GDM1 (cell line): ENCODE measurements around the gene NUCKS1.
A peak's percentile ranks its signal among the peaks of the same experiment; 100 is the strongest.

Experiments used
- DNase-seq: peaks from one replicate; lab custom pipeline; 2025; lab: John Stamatoyannopoulos, UW

The NUCKS1 gene

DNA sequence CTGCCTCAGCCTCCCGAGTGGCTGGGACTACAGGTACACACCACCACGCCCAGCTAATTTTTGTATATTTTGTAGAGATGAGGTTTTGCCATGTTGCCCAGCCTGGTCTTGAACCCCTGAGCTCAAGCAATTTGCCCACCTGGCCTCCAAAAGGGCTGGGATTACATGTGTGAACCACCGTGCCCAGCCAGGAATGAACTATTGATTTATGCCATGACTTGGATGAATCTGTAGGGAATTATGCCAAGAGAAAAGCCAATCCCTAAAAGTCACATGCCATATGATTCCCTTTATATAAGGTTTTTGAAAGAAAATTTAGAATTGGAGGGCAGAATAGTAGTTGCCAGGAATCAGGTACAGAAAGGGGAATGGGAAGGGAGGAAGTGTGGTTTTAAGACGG lies 50.6 kb downstream of the NUCKS1 start:
- no peak for DNase-seq

GRCh38 chr1:205698921-205699320 lies 51.1 kb downstream of the NUCKS1 start:
- DNase-seq, result no peak

GRCh38 chr1:205693421-205693991 lies 56.5 kb downstream of the NUCKS1 start:
- no peak for DNase-seq

- DNase-seq, result peak; percentile 27
These were observed 57.6 kb downstream of the NUCKS1 start for GRCh38 chr1:205692423-205692822.

DNA sequence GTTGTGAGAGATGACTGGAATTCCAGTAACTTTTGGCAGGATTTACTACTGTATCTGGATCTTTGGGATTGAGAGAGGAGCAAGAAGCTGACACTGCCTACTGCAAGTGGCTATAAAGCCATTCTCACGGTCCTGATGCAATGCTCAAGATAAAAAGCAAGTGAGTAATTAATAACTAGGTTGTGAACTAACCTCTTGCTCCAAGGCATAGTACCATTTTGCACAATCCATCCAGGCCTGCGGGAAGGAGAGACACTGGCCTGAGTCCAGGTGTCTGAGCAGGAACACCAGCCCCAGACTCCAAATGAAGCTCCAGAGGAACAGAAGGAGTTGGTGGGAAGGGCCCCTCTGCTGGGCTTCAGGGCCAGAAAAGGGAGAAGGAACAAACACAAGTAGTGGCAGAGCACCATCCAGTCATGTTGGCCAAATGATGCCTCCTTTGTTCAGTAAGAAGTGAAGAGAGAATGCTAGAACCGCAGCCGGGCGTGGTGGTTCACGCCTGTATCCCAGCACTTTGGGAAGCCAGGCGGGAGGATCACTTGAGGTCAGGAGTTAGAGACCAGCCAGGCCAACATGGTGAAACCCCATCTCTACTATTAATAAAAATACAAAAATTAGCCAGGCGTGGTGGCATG lies 59.7 kb downstream of the NUCKS1 start:
- no peak for DNase-seq

DNA sequence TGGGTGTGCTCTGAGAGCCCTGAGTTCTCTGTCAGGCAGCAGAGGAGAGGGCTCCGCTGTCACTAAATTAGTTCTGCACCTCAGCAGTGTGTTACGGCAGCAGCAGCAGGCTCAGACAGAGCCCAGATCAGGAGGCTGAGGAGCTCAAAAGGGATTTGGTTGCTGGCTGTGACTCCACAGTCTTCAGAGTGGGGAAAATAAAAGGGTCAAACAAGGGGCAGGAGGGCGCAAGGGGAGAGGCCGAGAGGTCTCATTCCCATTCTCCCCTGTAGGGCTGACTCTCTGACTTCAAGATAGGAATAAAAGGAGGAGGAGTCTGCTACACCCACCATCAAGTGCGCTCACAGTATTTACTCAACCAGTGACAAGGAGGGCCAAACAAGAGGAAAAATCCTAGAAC lies 60.5 kb downstream of the NUCKS1 start:
- DNase-seq, result no peak

DNA sequence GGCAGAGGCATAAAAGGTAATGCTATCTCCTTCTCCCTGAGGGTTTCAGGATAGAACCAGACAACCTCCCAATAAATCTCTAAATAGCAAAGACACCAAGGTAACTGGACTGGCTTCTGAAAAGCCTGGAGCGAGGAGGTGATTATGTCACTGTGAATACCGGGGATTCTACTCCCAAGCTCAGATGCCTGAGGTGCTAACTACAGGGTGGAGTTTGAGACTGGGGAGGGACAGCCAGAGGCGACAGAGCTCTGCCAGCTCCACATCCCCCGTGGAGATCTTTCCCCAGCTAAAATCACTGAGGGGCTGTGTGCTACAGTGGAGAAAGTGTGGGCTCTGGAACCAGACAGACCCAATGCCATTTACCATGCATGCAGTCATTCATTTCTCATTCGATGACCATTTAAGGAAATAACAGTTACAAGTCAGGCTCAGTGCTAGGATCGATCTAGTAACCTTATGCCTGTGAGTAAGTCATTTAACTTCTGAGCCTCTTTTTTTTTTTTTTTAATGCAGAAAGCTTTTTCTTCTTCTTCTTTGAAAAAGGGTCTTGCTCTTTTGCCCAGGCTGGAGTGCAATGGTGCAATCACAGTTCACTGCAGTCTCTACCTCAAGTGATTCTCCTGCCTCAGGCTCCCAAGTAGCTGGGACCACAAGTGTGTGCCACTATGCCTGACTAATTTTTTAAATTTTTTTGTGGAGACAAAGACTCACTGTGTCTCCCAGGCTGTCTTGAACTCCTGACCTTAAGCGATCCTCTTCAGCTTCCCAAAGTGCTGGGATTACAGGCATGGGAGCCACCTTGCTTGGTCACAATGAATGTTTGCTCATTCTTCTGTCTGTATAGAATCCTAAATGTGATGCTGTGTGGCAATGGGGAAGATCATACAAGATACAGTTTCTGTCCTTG lies 61.6 kb downstream of the NUCKS1 start:
- DNase-seq, result no peak

DNA sequence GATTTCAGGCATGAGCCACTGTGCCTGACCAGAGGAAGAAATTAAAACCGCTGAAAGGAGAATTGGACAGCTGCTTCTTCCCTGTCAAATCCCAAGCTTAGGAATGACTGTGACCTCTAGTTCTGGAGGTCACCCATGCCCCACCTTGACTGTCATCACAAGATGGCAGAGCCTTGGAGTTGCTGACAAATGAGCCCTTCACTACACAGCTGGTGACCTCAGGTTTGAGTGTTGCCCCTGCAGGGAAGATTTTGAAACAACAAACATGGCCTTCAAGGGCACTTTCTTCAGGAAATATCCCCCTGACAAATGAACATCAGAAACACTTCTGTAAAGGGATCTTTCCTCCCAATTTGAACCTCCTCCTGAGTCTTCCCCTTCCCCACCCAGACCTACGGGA lies 62.7 kb downstream of the NUCKS1 start:
- DNase-seq, result no peak

GRCh38 chr1:205681364-205681763 lies 68.6 kb downstream of the NUCKS1 start:
- DNase-seq, result no peak

DNA sequence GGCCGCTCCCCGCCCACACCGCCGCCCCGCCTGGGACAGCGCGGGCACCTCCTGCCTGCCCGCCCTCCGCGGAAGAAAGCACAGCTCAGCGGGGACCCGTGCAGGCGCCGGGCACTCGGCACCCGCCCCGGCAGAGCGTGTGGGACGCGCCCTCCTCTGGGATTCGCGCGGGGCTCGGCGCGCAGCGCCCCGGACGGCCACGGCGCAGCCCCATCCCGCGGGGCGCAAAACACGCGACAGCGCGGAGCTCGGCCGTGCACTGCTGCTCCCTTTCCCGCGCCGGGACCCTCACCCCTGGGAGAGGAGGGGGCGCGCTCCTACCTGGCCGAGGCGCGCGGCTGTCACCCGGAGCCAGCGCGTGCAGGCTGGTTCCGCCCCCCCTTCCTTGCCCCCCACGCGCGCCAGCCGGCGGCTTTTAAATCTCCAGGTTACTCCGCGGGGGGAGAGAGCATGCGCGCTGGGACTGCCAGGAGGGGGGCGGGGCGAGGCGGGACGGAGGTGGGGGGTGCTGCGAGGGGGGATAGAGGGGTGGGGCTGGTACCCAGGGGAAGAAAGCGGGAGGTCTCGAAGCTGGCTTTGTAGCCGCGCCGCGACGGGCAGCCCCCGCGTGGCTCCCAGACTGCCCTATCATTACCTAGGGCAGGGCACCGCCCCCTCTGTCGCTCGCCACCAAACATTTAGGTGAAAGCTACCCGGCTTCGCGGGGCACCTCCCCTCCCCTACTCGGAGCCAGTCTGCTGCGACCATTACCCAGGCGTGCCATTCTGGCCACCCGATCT lies 69.7 kb downstream of the NUCKS1 start, which contains the start of gene SLC45A3:
SLC45A3 (minus strand) TSS at position 437 of the 779 bp plus-strand sequence. CDS start 15,853 bp downstream, outside the sequence.
- DNase-seq, result peak; percentile 27

GRCh38 chr1:205678286-205679111 lies 71.5 kb downstream of the NUCKS1 start:
- no peak for DNase-seq

DNA sequence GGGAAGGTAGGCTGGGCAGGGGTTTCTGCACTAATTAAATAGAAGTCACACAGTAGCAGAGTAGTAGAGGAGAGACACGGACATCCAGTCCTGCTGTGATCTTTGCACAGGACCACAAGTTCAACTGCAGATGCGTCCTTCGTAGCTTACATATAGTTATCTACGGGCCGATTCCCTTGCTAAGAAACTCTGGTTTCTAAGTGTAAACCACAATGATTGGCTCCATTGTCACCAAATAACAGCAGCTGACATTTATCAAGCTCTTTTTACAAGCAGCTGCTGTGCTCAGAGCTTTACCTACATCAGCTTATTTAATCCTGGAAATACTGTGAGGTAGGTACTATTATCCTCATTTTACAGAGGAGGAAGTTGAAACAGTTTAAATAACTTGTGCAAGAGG lies 72.8 kb downstream of the NUCKS1 start:
- no peak for DNase-seq

GRCh38 chr1:205676597-205676996 lies 73.4 kb downstream of the NUCKS1 start:
- no peak for DNase-seq

DNA sequence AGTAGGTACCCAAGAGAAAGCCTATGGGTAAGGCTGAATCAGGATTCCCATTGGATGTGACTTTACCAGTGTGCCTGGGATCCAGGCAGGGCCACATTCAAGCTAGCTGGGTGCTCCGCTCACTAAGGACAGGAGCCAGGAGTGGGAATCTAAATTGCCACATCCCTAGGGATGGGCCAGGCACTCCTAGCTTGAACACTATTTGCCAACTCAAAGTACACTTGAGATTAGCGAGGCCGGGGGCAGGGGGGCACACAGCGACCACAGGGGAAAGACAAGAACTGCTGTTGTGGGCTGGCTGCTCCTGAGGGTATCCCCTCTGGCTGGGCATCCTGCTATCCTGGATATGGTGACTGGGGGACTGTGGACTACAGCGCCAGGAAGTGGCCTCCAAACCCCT lies 74.0 kb downstream of the NUCKS1 start:
- no peak for DNase-seq

DNA sequence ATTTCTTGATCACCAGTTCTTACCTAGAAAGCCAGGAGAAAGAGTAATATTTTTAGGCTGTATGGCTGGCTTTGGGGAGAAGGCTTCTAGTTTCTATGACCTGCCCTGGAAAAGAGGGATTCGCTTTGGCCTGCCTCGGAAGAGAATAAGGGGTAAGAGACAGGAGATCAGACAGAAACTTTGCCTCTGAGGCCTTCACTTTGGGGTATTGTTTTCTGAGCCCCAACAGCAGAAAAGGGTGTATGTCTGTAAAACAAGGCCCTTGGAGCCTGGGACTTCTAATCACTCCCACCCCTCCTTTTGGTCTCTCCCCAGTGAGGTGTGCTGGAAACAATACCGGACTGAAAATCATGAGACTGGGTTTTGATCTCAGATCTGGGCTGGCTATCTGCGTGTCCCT lies 74.7 kb downstream of the NUCKS1 start:
- DNase-seq, result no peak

DNA sequence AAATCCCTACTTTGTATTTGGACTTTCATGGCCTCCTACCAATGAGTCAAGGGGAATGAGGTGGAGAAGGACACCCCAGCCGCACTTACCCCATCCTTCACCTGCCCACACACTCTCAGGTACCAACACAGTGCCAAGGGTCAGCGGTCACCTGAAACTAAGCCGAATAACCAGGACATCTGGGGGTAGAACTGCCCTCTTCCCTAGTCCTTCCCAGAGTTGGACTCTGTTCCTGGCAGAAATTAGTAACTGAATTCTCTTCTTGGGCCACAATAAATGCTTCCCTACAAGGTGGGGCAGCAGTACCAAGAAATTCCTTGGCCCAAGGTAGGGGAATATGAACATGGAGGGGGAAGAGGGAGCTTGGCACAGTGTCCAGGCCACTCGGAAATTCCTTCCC lies 77.0 kb downstream of the NUCKS1 start:
- DNase-seq, result no peak

DNA sequence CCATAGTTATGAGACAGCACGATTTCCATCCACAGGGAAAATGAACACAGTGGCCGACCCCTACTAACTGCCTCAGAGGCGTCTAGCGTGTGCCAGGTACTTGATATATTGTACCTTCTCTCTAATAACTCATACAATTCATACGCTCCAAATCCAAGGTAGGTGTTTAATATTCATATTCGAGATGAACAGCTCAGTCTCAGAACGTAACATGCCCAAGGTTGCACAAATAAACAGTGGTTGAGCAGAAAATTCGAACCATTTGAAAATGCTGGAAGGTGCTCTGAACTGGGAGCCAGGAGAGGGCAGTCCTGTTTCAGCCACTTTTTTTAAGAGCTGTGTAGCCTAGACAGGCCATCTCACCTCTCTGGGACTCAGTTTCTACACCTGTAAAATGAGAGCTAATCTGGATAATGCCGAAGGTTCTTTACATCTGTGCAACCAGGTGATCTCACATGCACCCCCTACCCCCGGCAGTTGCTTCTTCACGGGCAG lies 77.5 kb downstream of the NUCKS1 start:
- no peak for DNase-seq

DNA sequence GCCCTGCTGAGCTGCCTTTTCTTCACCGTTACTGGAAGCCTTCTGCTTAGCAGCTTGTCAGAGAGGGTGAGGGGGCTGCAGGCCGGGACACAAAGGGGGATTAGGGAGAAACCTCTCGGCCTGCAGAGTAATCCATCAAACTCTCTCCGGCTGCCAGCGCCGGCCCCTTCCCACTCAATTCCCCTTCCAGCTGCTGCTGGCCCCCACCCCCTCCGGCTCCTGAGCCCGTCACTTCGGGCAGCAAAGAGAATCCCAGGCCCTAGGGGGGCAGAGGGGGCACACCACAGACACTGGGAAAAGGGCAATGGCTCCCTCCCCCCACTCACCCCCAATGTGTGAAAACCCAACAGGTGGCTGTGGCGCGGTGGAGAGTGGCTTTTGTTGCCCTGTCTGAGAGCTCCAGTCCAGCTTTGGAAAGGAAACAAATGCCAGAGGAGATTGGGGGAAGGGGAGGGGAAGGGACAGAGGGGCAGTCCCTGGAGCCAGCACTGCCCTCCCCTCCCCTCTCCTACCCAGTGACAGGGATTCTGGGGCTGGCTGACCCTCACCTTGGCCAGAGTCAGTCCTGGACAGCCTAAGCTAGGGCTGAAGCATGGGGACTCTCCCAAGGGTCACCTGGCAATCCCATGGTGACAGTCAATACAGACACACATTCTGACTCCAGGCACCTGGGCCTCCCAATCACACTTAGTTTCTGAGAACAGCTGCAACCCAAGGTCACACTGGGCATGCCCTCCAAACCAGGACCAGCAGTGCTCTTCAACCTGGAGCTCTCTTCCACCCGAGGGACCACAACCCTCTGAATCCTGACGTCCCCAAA lies 79.2 kb downstream of the NUCKS1 start:
- no peak for DNase-seq

DNA sequence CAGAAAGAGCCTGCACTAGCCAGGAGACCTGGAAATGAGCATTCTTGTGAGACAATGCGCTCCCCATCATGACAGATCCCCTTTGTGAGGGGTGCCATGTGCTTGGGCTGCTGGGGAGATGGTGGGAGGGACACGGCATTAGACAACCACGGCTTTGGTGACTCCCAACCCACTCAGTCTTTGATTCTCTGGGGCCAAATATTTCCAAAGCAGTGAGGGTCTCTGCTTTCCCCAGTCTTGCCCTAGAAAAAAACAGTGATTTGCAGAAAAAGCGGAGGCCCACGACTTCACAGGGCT lies 79.9 kb downstream of the NUCKS1 start:
- no peak for DNase-seq

DNA sequence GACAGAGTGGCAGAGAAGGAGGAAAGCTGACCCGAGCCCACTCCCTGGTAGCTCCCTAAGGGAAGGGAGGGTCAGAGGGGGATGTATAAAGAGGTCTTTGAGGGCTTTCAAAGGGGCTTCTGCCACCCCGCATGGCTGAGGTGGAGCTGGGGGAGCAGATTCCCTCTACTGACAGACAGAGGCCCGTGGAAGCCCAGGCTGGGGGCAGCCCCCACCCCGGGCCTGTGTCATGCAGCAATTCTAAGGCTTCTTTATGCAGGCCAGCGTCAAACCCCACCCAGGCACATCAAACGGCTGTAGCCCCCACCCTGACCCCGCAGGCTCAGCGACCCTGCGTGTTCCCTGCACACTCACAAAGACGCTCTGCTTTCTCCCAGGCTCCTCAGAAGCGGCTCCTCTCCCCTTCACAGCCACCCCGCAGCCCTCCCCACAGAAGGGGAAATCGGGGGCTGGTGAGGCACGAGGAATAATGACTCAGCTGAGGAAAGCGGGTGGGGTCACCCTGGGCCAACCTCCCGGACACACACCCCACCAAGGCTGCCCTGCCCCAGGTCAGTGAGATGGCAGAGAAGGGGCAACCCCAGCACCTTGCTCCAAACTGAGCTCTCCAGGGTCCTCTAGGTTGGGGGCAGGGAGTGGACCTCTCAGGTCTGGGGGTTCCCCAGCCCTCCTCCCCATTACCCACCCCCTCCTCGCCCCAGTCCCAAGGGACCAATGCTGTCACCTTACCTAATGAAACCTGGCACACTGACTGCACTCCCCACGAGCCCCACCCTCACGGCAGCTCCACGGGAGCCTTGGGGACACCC lies 80.4 kb downstream of the NUCKS1 start:
- no peak for DNase-seq
